Measurements from ENCODE around the gene MED13L.
"Not testable (repeated sequence)": the region's sequence is repeated elsewhere in the genome, so short reads cannot be mapped to it uniquely, and the experiment has no call there.

MED13L gene

DNA sequence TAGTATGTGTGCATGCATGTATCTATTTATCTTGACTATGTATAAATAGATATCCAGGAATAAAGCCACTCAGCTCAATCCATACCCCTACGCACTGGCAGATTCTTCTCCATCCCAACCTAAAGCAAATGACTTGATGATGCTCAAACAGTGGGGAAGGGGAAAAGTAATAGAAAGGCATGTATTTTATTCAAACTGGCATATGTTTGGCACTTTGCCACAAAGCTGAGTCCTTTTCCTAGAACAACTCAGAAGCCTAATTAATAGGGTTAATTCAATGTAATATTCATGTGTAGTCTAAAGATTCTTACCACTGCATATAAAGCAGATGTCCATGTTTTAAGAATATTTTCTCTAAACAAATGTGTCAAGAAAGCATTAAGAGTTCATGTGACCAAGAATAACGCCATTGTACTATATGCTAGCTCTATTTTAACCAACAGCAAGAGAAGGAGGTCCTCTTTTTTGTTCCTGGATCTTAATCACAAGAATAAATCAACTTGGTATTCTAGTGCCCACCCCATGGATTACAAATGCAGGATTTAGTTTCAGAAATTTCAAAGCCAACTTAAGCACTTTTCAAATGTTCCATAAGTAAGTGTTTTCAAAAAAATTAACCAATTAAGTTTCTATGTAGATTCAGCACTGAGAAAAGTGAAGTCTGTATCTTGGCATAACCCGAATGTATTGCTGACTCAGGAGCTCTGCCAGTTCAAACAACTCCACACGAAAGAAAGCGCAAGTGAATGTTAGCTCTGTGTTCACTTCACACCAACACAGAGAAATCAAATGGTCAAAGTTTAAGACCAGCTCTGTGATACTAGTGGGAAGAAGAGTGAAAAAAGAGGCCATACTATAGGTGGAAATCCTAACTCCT is 233.6 kb downstream of the MED13L start:
- no peak for DNase-seq (ENCODE audit: insufficient read length, low spot score)
- TF ChIP-seq, protein P1, sequence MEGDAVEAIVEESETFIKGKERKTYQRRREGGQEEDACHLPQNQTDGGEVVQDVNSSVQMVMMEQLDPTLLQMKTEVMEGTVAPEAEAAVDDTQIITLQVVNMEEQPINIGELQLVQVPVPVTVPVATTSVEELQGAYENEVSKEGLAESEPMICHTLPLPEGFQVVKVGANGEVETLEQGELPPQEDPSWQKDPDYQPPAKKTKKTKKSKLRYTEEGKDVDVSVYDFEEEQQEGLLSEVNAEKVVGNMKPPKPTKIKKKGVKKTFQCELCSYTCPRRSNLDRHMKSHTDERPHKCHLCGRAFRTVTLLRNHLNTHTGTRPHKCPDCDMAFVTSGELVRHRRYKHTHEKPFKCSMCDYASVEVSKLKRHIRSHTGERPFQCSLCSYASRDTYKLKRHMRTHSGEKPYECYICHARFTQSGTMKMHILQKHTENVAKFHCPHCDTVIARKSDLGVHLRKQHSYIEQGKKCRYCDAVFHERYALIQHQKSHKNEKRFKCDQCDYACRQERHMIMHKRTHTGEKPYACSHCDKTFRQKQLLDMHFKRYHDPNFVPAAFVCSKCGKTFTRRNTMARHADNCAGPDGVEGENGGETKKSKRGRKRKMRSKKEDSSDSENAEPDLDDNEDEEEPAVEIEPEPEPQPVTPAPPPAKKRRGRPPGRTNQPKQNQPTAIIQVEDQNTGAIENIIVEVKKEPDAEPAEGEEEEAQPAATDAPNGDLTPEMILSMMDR (IDR thresholded peaks at IDR 0.05; ENCODE audit: insufficient read depth, missing control alignments): no peak
- no peak for FAIRE-seq

DNA sequence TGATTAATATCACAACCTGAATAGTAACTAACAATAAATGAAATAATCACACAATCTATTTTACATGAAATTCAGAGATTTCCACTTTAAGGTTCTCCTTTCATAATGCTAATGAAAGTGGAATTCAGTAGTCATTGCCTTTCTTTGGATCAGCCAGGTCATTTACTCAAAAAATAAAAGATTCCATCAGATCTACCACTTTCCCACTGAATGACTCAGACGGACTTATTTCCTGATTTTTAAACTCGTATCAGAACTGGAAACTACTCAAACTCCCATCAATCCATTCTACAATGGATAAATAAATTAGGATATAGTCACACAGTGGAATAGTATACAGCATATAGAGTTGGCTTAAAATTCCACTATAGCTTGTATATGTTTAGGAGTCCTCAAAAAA is 237.1 kb downstream of the MED13L start:
- no peak for FAIRE-seq
- DNase-seq (ENCODE audit: insufficient read length, low spot score): no peak
- TF ChIP-seq, protein P1 (IDR thresholded peaks at IDR 0.05; ENCODE audit: insufficient read depth, missing control alignments): no peak

DNA sequence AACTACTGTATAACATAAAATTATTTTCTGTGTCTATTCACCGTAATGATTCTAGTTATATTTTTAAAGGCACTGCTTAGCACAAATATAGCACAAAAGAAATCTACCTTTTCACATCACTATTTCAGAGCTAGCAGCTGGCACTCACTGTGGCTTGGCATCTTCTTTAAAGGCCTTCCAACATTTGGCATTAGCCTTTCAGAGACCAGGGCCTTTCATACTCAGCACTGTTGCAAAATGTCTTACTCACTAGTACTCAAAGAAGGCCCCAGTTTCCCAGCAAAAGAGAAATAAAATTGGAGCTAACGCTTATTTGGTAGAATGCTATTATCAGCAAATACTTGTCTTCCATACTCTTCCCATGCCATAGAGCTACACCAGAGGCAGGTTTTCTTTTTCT is 238.4 kb downstream of the MED13L start:
- no peak for FAIRE-seq

DNA sequence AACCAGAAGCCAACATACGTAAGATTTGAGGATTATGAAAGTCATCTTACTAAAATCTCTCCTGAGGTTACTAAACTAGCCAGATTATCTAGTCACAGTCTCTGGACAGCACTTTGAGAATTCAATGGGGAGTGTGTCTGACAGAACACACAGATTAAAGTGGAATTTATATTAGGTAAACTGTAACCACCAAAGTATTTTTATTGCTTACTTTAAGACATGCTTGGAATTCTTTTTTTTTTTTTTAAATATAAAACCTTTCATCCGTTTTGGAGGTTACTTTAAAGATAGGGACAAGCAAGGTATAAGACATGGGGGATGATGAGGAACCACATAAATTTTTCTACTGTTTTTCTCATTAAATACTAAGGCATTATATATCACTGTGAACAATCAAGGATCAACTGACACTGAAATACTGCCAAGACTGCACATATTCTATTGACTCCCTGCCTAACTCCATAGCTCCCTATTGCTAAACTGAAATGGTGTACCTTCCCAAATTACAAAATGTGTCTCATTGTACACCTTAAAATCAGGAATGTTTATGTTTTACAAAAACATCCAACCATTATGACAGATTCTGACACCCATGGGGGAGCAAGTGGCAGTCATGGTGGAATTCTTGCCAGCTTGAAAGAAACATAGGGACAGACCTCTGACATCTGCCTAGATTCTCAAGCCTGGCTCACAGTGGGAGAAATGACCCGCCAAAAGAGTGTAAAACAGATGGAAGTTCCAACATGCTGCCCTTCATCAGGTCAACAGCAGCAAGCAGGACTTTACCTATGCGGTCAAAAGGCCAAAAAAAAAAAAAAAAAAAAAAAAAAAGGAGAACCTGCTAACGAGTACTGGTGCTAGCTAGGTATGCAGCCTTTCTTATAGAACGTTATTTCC is 239.3 kb downstream of the MED13L start:
- no peak for FAIRE-seq
- TF ChIP-seq, protein P1 (IDR thresholded peaks at IDR 0.05; ENCODE audit: insufficient read depth, missing control alignments): no peak
- no peak for DNase-seq (ENCODE audit: insufficient read length, low spot score)

More for the DNA sequence above, 238.4 kb downstream of the MED13L start:
- TF ChIP-seq, protein P1 (IDR thresholded peaks at IDR 0.05; ENCODE audit: insufficient read depth, missing control alignments): no peak
- DNase-seq (ENCODE audit: insufficient read length, low spot score): no peak

DNA sequence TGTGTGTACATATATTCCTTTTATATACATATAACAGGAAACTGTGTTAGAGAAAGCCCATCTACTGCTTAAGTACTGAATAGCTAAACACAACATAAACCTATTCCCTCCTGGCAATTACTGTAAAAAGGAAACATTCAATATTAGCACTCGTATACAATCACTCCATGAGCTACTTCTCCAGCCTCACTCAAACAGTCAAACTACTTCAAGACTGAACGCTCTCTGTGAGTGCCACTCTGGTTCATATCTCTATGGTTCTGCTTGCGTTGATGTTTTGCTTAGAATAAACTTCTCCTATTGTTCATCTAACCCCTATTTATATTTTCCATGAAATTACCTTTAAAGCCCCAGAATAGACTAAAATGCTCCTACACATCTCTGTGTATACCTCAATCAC is 243.7 kb downstream of the MED13L start:
- TF ChIP-seq, protein P1 (IDR thresholded peaks at IDR 0.05; ENCODE audit: insufficient read depth, missing control alignments): no peak
- no peak for FAIRE-seq
- DNase-seq (ENCODE audit: insufficient read length, low spot score): no peak

DNA sequence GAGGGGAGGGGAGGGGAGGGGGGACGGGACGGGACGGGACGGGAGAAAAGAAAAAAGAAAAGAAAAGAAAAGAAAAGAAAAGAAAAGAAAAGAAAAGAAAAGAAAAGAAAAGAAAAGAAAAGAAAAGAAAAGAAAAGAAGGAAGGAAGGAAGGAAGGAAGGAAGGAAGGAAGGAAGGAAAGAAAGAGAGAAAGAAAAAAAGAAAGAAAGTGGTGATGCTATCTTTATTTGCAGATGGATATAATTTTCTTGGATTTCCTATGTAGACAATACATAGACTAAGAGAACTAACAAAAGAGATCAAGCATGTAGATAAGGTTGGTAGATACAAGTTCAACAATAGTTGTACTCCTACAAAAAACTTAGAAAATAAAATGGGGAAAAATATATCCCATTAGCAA is 245.9 kb downstream of the MED13L start:
- FAIRE-seq: not testable (repeated sequence)

DNA sequence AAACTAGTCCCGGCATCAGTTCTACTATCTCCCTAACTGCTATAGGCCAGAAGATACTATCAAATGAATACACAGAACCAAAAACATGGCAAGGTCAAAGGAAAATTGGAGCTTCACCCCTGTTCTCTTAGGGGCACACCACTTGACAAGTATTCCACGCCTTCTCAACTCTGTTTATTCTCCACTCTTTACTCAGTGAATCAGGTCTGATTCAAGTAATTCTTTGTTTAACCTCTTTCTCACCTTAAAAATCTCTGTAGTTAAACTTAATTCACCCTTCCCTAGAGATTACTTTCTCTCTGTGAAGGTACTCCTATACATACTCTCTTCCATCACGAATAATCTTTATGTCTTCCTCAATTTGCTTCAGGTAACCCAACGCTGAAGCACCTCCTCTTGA is 248.9 kb downstream of the MED13L start:
- no peak for FAIRE-seq
- no peak for DNase-seq (ENCODE audit: insufficient read length, low spot score)
- TF ChIP-seq, protein P1 (IDR thresholded peaks at IDR 0.05; ENCODE audit: insufficient read depth, missing control alignments): no peak

More for the DNA sequence above, 245.9 kb downstream of the MED13L start:
- not testable (repeated sequence) for DNase-seq (ENCODE audit: insufficient read length, low spot score)
